Renal cortex interstitium (tissue), 11 donors: ENCODE measurements around the gene SORBS1. TPM values are rescaled to one million over a fixed set of nuclear protein-coding genes. Genes with fewer than 3 reads are reported as not detected.

Experiments used
- DNase-seq, 11 donors: peaks; one replicate each; pipeline ENCODE4 v3.0.0-alpha.2; 2013; ENCODE audit warnings: low read depth in 9 of 11, low spot score in 4 of 11; ENCODE audit errors: extremely low read depth in 1 of 11
- polyA plus RNA-seq, 3 donors: library from polyadenylated mRNA; unstranded; fragments of 120-200 nt; gene quantifications; one replicate each; pipeline ENCODE4 v1.2.1, GENCODE V29; 2013; ENCODE audit not compliant: insufficient read length in 3 of 3

The SORBS1 gene
- polyA plus RNA-seq, 3 donors, result 30.9 to 37.1 (median 35.2) TPM

GRCh38 chr10:95502377-95502776, 58.8 kb downstream of the SORBS1 start:
- DNase-seq, result no peak

- DNase-seq, result no peak
Observed at GRCh38 chr10:95501203-95502094, 59.7 kb downstream of the SORBS1 start.

- DNase-seq, result no peak
Observed at GRCh38 chr10:95500649-95501048, 60.5 kb downstream of the SORBS1 start.

GRCh38 chr10:95500097-95500496, 61.1 kb downstream of the SORBS1 start:
- no peak for DNase-seq

- no peak for DNase-seq
Observed at GRCh38 chr10:95499482-95499989, 61.6 kb downstream of the SORBS1 start.

- DNase-seq, result no peak
Observed at GRCh38 chr10:95496951-95497350, 64.2 kb downstream of the SORBS1 start.

GRCh38 chr10:95496246-95496911, 64.8 kb downstream of the SORBS1 start:
- DNase-seq, result no peak

- DNase-seq, result no peak
Observed at GRCh38 chr10:95493862-95494261, 67.3 kb downstream of the SORBS1 start.

GRCh38 chr10:95487994-95488393, 73.2 kb downstream of the SORBS1 start:
- DNase-seq, result no peak

- DNase-seq, result no peak
Observed at GRCh38 chr10:95485056-95485844, 75.9 kb downstream of the SORBS1 start.

- no peak for DNase-seq
Observed at GRCh38 chr10:95482501-95483233, 78.5 kb downstream of the SORBS1 start.

- no peak for DNase-seq
Observed at GRCh38 chr10:95480901-95481491, 80.2 kb downstream of the SORBS1 start.

GRCh38 chr10:95480102-95480900, 80.9 kb downstream of the SORBS1 start:
- DNase-seq, result no peak

- DNase-seq, result no peak
Observed at GRCh38 chr10:95478935-95479334, 82.2 kb downstream of the SORBS1 start.

- DNase-seq, result no peak
Observed at GRCh38 chr10:95478185-95478584, 83.0 kb downstream of the SORBS1 start.

- no peak for DNase-seq
Observed at GRCh38 chr10:95477175-95477520, 84.0 kb downstream of the SORBS1 start.

- DNase-seq, result no peak
Observed at GRCh38 chr10:95476469-95477174, 84.5 kb downstream of the SORBS1 start.
